Liver (tissue), 9 donors: ENCODE data around the gene ABCC3. TPM values are rescaled to one million over a fixed set of nuclear protein-coding genes. Genes with fewer than 3 reads are reported as not detected.

ENCODE experiments used
- DNase-seq: peaks from one replicate; pipeline ENCODE4 v3.0.0-alpha.2; 2017; ENCODE audit warnings: low spot score
- H3K27ac ChIP-seq, 2 donors: one replicate each; pipeline ENCODE4 v1.7.0; 2013; ENCODE audit warnings: inconsistent platforms in 2 of 2, low read length in 2 of 2, control low read depth in 1 of 2, low read depth in 1 of 2, mild to moderate bottlenecking in 1 of 2
- H3K27me3 ChIP-seq, 4 donors: one replicate each; pipeline versions ENCODE4 v1.6.1 to v1.7.0; 2013; ENCODE audit warnings: low read length in 3 of 4, inconsistent platforms in 1 of 4, mild to moderate bottlenecking in 1 of 4, moderate library complexity in 1 of 4; ENCODE audit not compliant: control insufficient read depth in 4 of 4, insufficient read depth in 4 of 4
- H3K36me3 ChIP-seq, 4 donors: one replicate each; pipeline versions ENCODE4 v1.6.1 to v1.7.0; 2013; ENCODE audit warnings: low read length in 3 of 4, mild to moderate bottlenecking in 3 of 4, low read depth in 1 of 4, moderate library complexity in 1 of 4; ENCODE audit not compliant: control insufficient read depth in 4 of 4, insufficient read depth in 3 of 4
- H3K4me1 ChIP-seq, 4 donors: one replicate each; pipeline versions ENCODE4 v1.6.1 to v1.7.0; 2013; ENCODE audit warnings: low read length in 3 of 4, mild to moderate bottlenecking in 3 of 4, moderate library complexity in 1 of 4; ENCODE audit not compliant: control insufficient read depth in 4 of 4, insufficient read depth in 4 of 4
- H3K4me3 ChIP-seq, 3 donors: one replicate each; pipeline versions ENCODE4 v1.6.1 to v1.7.0; 2013; ENCODE audit warnings: low read length in 3 of 3, control low read depth in 1 of 3, low read depth in 1 of 3, mild to moderate bottlenecking in 1 of 3
- H3K9ac ChIP-seq, 2 donors: one replicate each; pipeline ENCODE4 v1.7.0; 2013; ENCODE audit warnings: low read length in 2 of 2, mild to moderate bottlenecking in 2 of 2, moderate library complexity in 2 of 2, control low read depth in 1 of 2, low read depth in 1 of 2
- H3K9me3 ChIP-seq, 4 donors: one replicate each; pipeline versions ENCODE4 v1.6.1 to v1.7.0; 2013; ENCODE audit warnings: low read length in 3 of 4; ENCODE audit not compliant: control insufficient read depth in 4 of 4
- ATF3 ChIP-seq: IDR thresholded peaks from 2 replicates; pipeline ENCODE4 v1.6.1; 2016; ENCODE audit warnings: antibody characterized with exemption
- CTCF ChIP-seq: fragments of 150-350 bp; IDR thresholded peaks from 2 replicates; pipeline ENCODE4 v1.5.1; 2017; ENCODE audit warnings: improper control_type of control experiment, low read depth, low read length; ENCODE audit not compliant: missing input control
- EGR1 ChIP-seq, 2 donors: IDR thresholded peaks; 2 replicates each; pipeline ENCODE4 v1.6.1; 2016 to 2018; ENCODE audit warnings: antibody characterized with exemption in 2 of 2, low read depth in 2 of 2
- FOXA1 ChIP-seq: IDR thresholded peaks from 2 replicates; pipeline ENCODE4 v1.6.1; 2016; ENCODE audit warnings: antibody characterized with exemption
- FOXA2 ChIP-seq: IDR thresholded peaks from 2 replicates; pipeline ENCODE4 v1.6.1; 2016; ENCODE audit warnings: antibody characterized with exemption
- GABPA ChIP-seq, 2 donors: IDR thresholded peaks in 1 of 2; conservative IDR thresholded peaks in 1 of 2; 2 replicates each; pipeline ENCODE4 v1.6.1; 2016; ENCODE audit warnings: antibody characterized with exemption in 2 of 2, mild to moderate bottlenecking in 1 of 2, moderate library complexity in 1 of 2
- HNF4A ChIP-seq, 2 donors: conservative IDR thresholded peaks; 2 replicates each; pipeline ENCODE4 v1.6.1; 2016; ENCODE audit warnings: antibody characterized with exemption in 2 of 2, mild to moderate bottlenecking in 2 of 2
- HNF4G ChIP-seq: IDR thresholded peaks from 2 replicates; pipeline ENCODE4 v1.6.1; 2016; ENCODE audit warnings: antibody characterized with exemption
- JUND ChIP-seq, 2 donors: IDR thresholded peaks; 2 replicates each; pipeline ENCODE4 v1.6.1; 2016; ENCODE audit warnings: antibody characterized with exemption in 2 of 2
- NR2F2 ChIP-seq: IDR thresholded peaks from 2 replicates; pipeline ENCODE4 v1.6.1; 2016; ENCODE audit warnings: antibody characterized with exemption
- RAD21 ChIP-seq, 2 donors: IDR thresholded peaks; 2 replicates each; pipeline ENCODE4 v1.6.1; 2016; ENCODE audit warnings: antibody characterized with exemption in 2 of 2, mild to moderate bottlenecking in 2 of 2
- REST ChIP-seq: IDR thresholded peaks from 2 replicates; pipeline ENCODE4 v1.6.1; 2016; ENCODE audit warnings: antibody characterized with exemption, mild to moderate bottlenecking
- RXRA ChIP-seq, 2 donors: IDR thresholded peaks; 2 replicates each; pipeline ENCODE4 v1.6.1; 2017 to 2018; ENCODE audit warnings: antibody characterized with exemption in 2 of 2, mild to moderate bottlenecking in 1 of 2
- SP1 ChIP-seq: IDR thresholded peaks from 2 replicates; pipeline ENCODE4 v1.6.1; 2018; ENCODE audit warnings: antibody characterized with exemption, mild to moderate bottlenecking
- TAF1 ChIP-seq: conservative IDR thresholded peaks from 2 replicates; pipeline ENCODE4 v1.6.1; 2016; ENCODE audit warnings: antibody characterized with exemption, mild to moderate bottlenecking
- YY1 ChIP-seq: IDR thresholded peaks from 2 replicates; pipeline ENCODE4 v1.6.1; 2016; ENCODE audit warnings: antibody characterized with exemption, mild to moderate bottlenecking
- ZBTB33 ChIP-seq: IDR thresholded peaks from 2 replicates; pipeline ENCODE4 v1.6.1; 2016; ENCODE audit warnings: antibody characterized with exemption
- WGBS: extraction: QIAGEN DNeasy Blood & Tissue Kit; methylation state at CpG from one replicate; pipeline ENCODE4 v1.1.7; 2013; 5-methylcytosine and 5-hydroxymethylcytosine counted together
- polyA plus RNA-seq, 2 donors: library from polyadenylated mRNA; stranded (reverse) in 1 of 2; unstranded in 1 of 2; fragments of 200-250 nt in 1 of 2; fragments of >200 nt in 1 of 2; fragmentation: Nextera tagmentation in 1 of 2; extraction: Ambion mirVana in 1 of 2; gene quantifications; one replicate each; pipeline versions ENCODE4 v1.2.1 to v1.2.3, GENCODE V29; 2013 to 2015
- total RNA-seq, 2 donors: library from RNA; depleted of rRNA; stranded (reverse); fragments of >200 nt; gene quantifications; one replicate each; pipeline ENCODE4 v1.2.3, GENCODE V29; 2014
- TF ChIP-seq, protein P1 (sequence below): IDR thresholded peaks from 2 replicates; pipeline ENCODE4 v1.6.1; 2016; ENCODE audit warnings: antibody characterized with exemption
- donor health status: healthy.
- donor health status: healthy.
- donor health status: healthy.
- donor health status: healthy.
- donor health status: healthy.

ABCC3 gene
- total and polyA plus RNA-seq, 4 donors: 10.5 to 197 (median 80.5) TPM

DNA sequence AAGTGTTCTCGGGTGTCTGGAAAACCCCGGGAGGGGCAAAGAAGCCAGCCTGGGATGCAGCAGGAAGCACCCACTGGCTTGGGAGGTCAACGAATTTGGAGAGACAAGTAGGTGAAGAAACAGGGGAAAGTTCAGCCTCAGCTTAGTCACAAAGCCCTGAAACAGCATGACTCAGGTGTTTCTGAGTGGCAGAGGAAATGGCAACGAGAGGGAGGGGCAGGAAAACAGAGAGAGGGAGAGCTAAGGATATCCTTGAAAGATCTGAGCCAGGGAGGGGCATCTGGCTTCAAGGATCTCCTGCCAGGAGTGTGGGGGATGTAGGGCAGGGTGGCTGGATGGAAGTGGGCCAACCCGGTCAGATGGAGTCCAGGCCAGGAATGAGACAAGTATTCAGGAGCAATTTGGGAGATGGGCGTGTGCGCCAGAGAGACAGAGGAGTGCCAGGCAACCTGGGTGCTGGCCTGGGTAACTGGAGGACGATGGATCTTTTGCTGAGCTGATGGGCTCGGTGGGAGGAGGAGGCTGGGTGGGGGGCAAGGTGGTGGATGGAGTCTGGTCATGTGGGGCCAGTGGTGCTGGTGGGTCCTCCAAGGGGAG lies 27.2 kb downstream of the ABCC3 start:
- Histone ChIP-seq H3K27me3 (no peaks in the 10 kb centered on the region), H3K9ac (no peak overlapping the region), H3K4me3 (no peak overlapping the region), H3K9me3 (no peaks in the 10 kb centered on the region), H3K27ac (peak overlapping the region; percentile 79 to 94), H3K36me3 (peaks cover 0 to 3% (median under 1%) of the 10 kb centered on the region in 4 donors), H3K4me1 (peaks cover 25 to 60% (median 40%) of the 10 kb centered on the region in 4 donors)
- peak in 1 of 2 donors; percentile 37 for TF ChIP-seq EGR1 (IDR thresholded peaks at IDR 0.05; ENCODE audit: low read depth in 2 of 2)
- TF ChIP-seq REST: no peak
- TF ChIP-seq YY1: peak; percentile 35
- TF ChIP-seq HNF4G: no peak
- TF ChIP-seq RXRA (IDR thresholded peaks at IDR 0.05): peak; percentile 76 to 91
- TF ChIP-seq TAF1: no peak
- peak in 1 of 2 donors; percentile 82 for TF ChIP-seq JUND (IDR thresholded peaks at IDR 0.05)
- TF ChIP-seq ATF3: no peak
- TF ChIP-seq HNF4A (conservative IDR thresholded peaks at IDR 0.05): peak; percentile 44 to 74
- peak; percentile 60 for TF ChIP-seq SP1
- TF ChIP-seq, protein P1, sequence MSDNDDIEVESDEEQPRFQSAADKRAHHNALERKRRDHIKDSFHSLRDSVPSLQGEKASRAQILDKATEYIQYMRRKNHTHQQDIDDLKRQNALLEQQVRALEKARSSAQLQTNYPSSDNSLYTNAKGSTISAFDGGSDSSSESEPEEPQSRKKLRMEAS: peak; percentile 62
- peak; percentile 22 for TF ChIP-seq NR2F2
- no peak for TF ChIP-seq ZBTB33
- peak; percentile 30 to 41 for TF ChIP-seq RAD21 (IDR thresholded peaks at IDR 0.05)
- no peak for TF ChIP-seq FOXA2
- TF ChIP-seq FOXA1: no peak
- TF ChIP-seq GABPA (IDR thresholded peaks at IDR 0.05 in 1 of 2, conservative IDR thresholded peaks at IDR 0.05 in 1 of 2): peak in 1 of 2 donors; percentile 30
- no peak for TF ChIP-seq CTCF
- 54% methylated on average over 9 of the region's 9 CpGs for WGBS
- DNase-seq: no peak
